ENCODE data around the gene CFTR. TPM values are rescaled to one million over a fixed set of nuclear protein-coding genes. Genes with fewer than 3 reads are reported as not detected.

The CFTR gene
- total RNA-seq, 1 experiment from 2014 or later, result not detected

DNA sequence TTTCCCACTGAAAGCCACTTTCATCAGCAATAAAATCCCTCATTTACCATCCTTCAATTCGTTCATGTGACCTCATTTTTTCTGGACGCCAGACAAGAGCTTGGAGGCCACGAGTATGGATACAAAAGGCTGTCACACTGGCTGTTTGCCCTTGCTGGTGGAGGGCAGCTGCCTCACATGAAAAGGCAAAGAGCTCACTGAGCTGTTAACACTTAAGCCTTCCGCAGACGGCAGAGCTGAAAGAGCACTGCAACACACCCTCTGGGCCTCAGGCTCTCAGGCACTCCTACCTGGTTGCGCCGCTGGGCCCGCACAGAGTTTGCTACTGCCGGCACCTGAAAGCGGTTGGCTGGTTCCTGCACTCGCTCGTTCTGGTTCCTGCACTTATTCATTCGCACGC, 193.5 kb downstream of the CFTR start:
- no peaks in the 10 kb centered on the region for H3K9me3 ChIP-seq (ENCODE audit: control insufficient read depth in 1 of 2, insufficient read depth in 1 of 2, low read depth in 1 of 2, low read length in 2 of 2)
- H3K27me3 ChIP-seq (ENCODE audit: insufficient read depth, low read length), result no peaks in the 10 kb centered on the region
- no peaks in the 10 kb centered on the region for H3K9me2 ChIP-seq (ENCODE audit: insufficient read depth)
- no TSS peak for BruUV-seq (replicated peaks)
- no peak overlapping the region for H3K4me3 ChIP-seq (replicated peaks in 1 of 2; ENCODE audit: low read depth in 1 of 2, low read length in 2 of 2)
- no peak overlapping the region for H3K4me2 ChIP-seq (ENCODE audit: low read length)
- H4K20me1 ChIP-seq (ENCODE audit: insufficient read depth), result no peaks in the 10 kb centered on the region
- ChIA-PET RAD21 (ENCODE audit: low non-redundant PET in 1 of 2, low total read pairs in 2 of 2, uncharacterized antibody in 2 of 2, unreplicated experiment in 2 of 2) (no interaction called here), POLR2A (no interaction called here), CTCF (interaction anchor here (1.3 kb wide), 1 partner anchor 215 kb away, joined by 4 read pairs; no protein-coding TSS in a partner anchor)
- H3K4me1 ChIP-seq (ENCODE audit: control insufficient read depth in 1 of 2, insufficient read depth in 2 of 2, low read length in 2 of 2), result no peaks in the 10 kb centered on the region
- no peak overlapping the region for H3K27ac ChIP-seq (ENCODE audit: low read depth, low read length)
- intact Hi-C loops (cut with micrococcal nuclease), result loop anchor here (2.0 to 5.0 kb wide), 2 partner anchors 273 to 1501 kb away; no protein-coding TSS in a partner anchor
- no peaks in the 10 kb centered on the region for H3K79me2 ChIP-seq (ENCODE audit: insufficient read depth, low read length)
- ATAC-seq, result no peak
- H3K36me3 ChIP-seq (ENCODE audit: control insufficient read depth in 1 of 2, insufficient read depth in 2 of 2, low read length in 2 of 2), result no peaks in the 10 kb centered on the region
- H2AFZ ChIP-seq (ENCODE audit: low read depth, low read length, poor library complexity, severe bottlenecking), result no peak overlapping the region
- no peak overlapping the region for H3K9ac ChIP-seq (ENCODE audit: low read length)
- TF ChIP-seq EGR1 (IDR thresholded peaks at IDR 0.05; ENCODE audit: low read depth), result no peak
- no peak for TF ChIP-seq CBX3 (IDR thresholded peaks at IDR 0.05; ENCODE audit: low read depth)
- TF ChIP-seq EZH2 (IDR thresholded peaks at IDR 0.05), result no peak
- TF ChIP-seq SIN3A (IDR thresholded peaks at IDR 0.05; ENCODE audit: low read depth), result no peak
- TF ChIP-seq, protein P1, sequence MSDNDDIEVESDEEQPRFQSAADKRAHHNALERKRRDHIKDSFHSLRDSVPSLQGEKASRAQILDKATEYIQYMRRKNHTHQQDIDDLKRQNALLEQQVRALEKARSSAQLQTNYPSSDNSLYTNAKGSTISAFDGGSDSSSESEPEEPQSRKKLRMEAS (IDR thresholded peaks at IDR 0.05), result no peak
- no peak for TF ChIP-seq ZNF274 (IDR thresholded peaks at IDR 0.05; ENCODE audit: low read depth, low read length)
- TF ChIP-seq, protein P2, sequence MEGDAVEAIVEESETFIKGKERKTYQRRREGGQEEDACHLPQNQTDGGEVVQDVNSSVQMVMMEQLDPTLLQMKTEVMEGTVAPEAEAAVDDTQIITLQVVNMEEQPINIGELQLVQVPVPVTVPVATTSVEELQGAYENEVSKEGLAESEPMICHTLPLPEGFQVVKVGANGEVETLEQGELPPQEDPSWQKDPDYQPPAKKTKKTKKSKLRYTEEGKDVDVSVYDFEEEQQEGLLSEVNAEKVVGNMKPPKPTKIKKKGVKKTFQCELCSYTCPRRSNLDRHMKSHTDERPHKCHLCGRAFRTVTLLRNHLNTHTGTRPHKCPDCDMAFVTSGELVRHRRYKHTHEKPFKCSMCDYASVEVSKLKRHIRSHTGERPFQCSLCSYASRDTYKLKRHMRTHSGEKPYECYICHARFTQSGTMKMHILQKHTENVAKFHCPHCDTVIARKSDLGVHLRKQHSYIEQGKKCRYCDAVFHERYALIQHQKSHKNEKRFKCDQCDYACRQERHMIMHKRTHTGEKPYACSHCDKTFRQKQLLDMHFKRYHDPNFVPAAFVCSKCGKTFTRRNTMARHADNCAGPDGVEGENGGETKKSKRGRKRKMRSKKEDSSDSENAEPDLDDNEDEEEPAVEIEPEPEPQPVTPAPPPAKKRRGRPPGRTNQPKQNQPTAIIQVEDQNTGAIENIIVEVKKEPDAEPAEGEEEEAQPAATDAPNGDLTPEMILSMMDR (IDR thresholded peaks at IDR 0.05 in 2 of 3, conservative IDR thresholded peaks at IDR 0.05 in 1 of 3; ENCODE audit: borderline replicate concordance in 1 of 3, insufficient read depth in 1 of 3, low read depth in 2 of 3, low read length in 2 of 3), result no peak
- DNase-seq (ENCODE audit: low read depth, low spot score), result no peak

DNA sequence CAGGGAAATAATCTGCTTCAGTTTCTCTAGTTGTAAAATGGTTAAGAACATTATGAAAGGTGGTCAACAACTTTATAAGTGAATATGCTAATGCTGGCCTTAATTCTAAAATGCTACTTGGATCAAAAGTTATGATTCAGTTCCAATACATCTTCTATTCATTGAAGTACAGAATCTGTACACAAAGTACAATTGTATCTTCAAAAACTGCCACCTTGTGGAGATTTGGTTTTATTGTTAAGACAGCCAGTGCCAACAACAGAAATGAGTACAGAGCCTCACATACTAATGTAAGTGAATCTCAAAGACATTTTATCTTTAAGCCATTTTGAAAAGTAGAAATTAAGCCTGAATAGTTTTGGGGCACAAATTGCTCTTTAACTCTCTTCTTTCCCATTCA, 194.0 kb downstream of the CFTR start:
- ATAC-seq, result peak; percentile 77
- Histone ChIP-seq H3K9me2 (ENCODE audit: insufficient read depth) (no peaks in the 10 kb centered on the region), H3K36me3 (ENCODE audit: control insufficient read depth in 1 of 2, insufficient read depth in 2 of 2, low read length in 2 of 2) (no peaks in the 10 kb centered on the region), H3K27me3 (ENCODE audit: insufficient read depth, low read length) (no peaks in the 10 kb centered on the region), H3K79me2 (ENCODE audit: insufficient read depth, low read length) (no peaks in the 10 kb centered on the region), H3K9me3 (ENCODE audit: control insufficient read depth in 1 of 2, insufficient read depth in 1 of 2, low read depth in 1 of 2, low read length in 2 of 2) (no peaks in the 10 kb centered on the region), H3K4me2 (ENCODE audit: low read length) (no peak overlapping the region), H3K27ac (ENCODE audit: low read depth, low read length) (no peak overlapping the region), H3K4me1 (ENCODE audit: control insufficient read depth in 1 of 2, insufficient read depth in 2 of 2, low read length in 2 of 2) (no peaks in the 10 kb centered on the region), H4K20me1 (ENCODE audit: insufficient read depth) (no peaks in the 10 kb centered on the region), H3K9ac (ENCODE audit: low read length) (no peak overlapping the region), H2AFZ (ENCODE audit: low read depth, low read length, poor library complexity, severe bottlenecking) (no peak overlapping the region), H3K4me3 (replicated peaks in 1 of 2; ENCODE audit: low read depth in 1 of 2, low read length in 2 of 2) (no peak overlapping the region)
- BruUV-seq (replicated peaks), result no TSS peak
- intact Hi-C loops (cut with micrococcal nuclease), result loop anchor here (2.0 to 5.0 kb wide), 3 partner anchors 215 to 1502 kb away; no protein-coding TSS in a partner anchor
- ChIA-PET RAD21 (ENCODE audit: low non-redundant PET in 1 of 2, low total read pairs in 2 of 2, uncharacterized antibody in 2 of 2, unreplicated experiment in 2 of 2) (no interaction called here), POLR2A (no interaction called here), CTCF (interaction anchor here (1.0 kb wide), 1 partner anchor 12 kb away, joined by 3 read pairs; no protein-coding TSS in a partner anchor)
- peak; percentile 24 for DNase-seq (ENCODE audit: low read depth, low spot score)
- no peak for TF ChIP-seq YY1 (IDR thresholded peaks at IDR 0.05; ENCODE audit: extremely low read depth, insufficient replicate concordance, low read depth, low read length)
- TF ChIP-seq, protein P2 (IDR thresholded peaks at IDR 0.05 in 2 of 3, conservative IDR thresholded peaks at IDR 0.05 in 1 of 3; ENCODE audit: borderline replicate concordance in 1 of 3, insufficient read depth in 1 of 3, low read depth in 2 of 3, low read length in 2 of 3), result peak; percentile 31 to 54 (median 51); a peak in 4 of 6 replicates
- TF ChIP-seq ZFX (IDR thresholded peaks at IDR 0.05), result no peak
- no peak for TF ChIP-seq TCF7L2 (IDR thresholded peaks at IDR 0.05; ENCODE audit: borderline replicate concordance, extremely low read depth, insufficient read depth, insufficient read length)
- no peak for TF ChIP-seq CBX3 (IDR thresholded peaks at IDR 0.05; ENCODE audit: low read depth)
- TF ChIP-seq ZNF274 (IDR thresholded peaks at IDR 0.05; ENCODE audit: low read depth, low read length), result no peak
- TF ChIP-seq, protein P1 (IDR thresholded peaks at IDR 0.05), result no peak
- peak; percentile 56 for TF ChIP-seq RAD21 (IDR thresholded peaks at IDR 0.05; ENCODE audit: low read depth)
